GM23338 (cell line): Measurements from ENCODE around the gene GPR171.

Experiments used
- CREB1 ChIP-seq: fragments of 250-450 bp; sonication (Bioruptor Pico); IDR thresholded peaks from 2 replicates; pipeline ENCODE4 v1.5.0; 2020; ENCODE audit warnings: low read depth, mild to moderate bottlenecking, moderate library complexity
- EZH2phosphoT487 ChIP-seq: fragments of 200-600 bp; sonication (generic); IDR thresholded peaks from one replicate; pipeline ENCODE4 v1.8.1; 2018; ENCODE audit warnings: antibody characterized with exemption; ENCODE audit not compliant: unreplicated experiment
- POLR2AphosphoS5 ChIP-seq: IDR thresholded peaks from 2 replicates; pipeline ENCODE4 v1.6.1; 2016; ENCODE audit warnings: antibody characterized with exemption, low read depth
- ZNF114 ChIP-seq: fragments of 250-450 bp; sonication (Bioruptor Pico); IDR thresholded peaks from 2 replicates; pipeline ENCODE4 v1.5.0; 2020; ENCODE audit warnings: mild to moderate bottlenecking, moderate library complexity
- TF ChIP-seq, protein P1 (sequence below), 2 experiments: fragments of 200-600 bp in 1 of 2; sonication (generic) in 1 of 2; conservative IDR thresholded peaks; 2 replicates each; pipeline versions ENCODE4 v1.5.1 to v1.6.1; 2016 to 2017; ENCODE audit warnings: antibody characterized with exemption in 2 of 2, low read depth in 2 of 2, mild to moderate bottlenecking in 2 of 2, moderate library complexity in 1 of 2

- no peak for TF ChIP-seq POLR2AphosphoS5
- TF ChIP-seq, protein P1, sequence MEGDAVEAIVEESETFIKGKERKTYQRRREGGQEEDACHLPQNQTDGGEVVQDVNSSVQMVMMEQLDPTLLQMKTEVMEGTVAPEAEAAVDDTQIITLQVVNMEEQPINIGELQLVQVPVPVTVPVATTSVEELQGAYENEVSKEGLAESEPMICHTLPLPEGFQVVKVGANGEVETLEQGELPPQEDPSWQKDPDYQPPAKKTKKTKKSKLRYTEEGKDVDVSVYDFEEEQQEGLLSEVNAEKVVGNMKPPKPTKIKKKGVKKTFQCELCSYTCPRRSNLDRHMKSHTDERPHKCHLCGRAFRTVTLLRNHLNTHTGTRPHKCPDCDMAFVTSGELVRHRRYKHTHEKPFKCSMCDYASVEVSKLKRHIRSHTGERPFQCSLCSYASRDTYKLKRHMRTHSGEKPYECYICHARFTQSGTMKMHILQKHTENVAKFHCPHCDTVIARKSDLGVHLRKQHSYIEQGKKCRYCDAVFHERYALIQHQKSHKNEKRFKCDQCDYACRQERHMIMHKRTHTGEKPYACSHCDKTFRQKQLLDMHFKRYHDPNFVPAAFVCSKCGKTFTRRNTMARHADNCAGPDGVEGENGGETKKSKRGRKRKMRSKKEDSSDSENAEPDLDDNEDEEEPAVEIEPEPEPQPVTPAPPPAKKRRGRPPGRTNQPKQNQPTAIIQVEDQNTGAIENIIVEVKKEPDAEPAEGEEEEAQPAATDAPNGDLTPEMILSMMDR (conservative IDR thresholded peaks at IDR 0.05; ENCODE audit: low read depth in 2 of 2), result peak; percentile 63 to 68
- no peak for TF ChIP-seq EZH2phosphoT487
- no peak for TF ChIP-seq CREB1 (CRISPR knock-in tag)
- TF ChIP-seq ZNF114 (CRISPR knock-in tag), result no peak
Observed at GRCh38 chr3:151156618-151157216, 46.3 kb downstream of the GPR171 start.
